K562 (cell line): Measurements from ENCODE around the gene MYO1A.

Experiments used
- ATF6 ChIP-seq: sonication (generic); formaldehyde crosslinking; IDR thresholded peaks from 2 replicates; pipeline ENCODE4 v1.4.0; 2020; ENCODE audit warnings: mild to moderate bottlenecking, missing genetic modification reagents
- BCL6 ChIP-seq: fragments of 250-450 bp; sonication (Bioruptor Pico); IDR thresholded peaks from 2 replicates; pipeline ENCODE4 v1.4.0; 2020
- CLOCK ChIP-seq: fragments of 250-450 bp; sonication (Bioruptor Pico); IDR thresholded peaks from 2 replicates; pipeline ENCODE4 v1.4.0; 2020; ENCODE audit warnings: mild to moderate bottlenecking, moderate library complexity, borderline replicate concordance
- CTCF ChIP-seq, 3 experiments: IDR thresholded peaks in 2 of 3; conservative IDR thresholded peaks in 1 of 3; 2 replicates each; pipeline ENCODE4 v1.5.1; 2011 to 2012; ENCODE audit warnings: low read length in 3 of 3, mild to moderate bottlenecking in 3 of 3, control low read depth in 2 of 3, improper control_type of control experiment in 1 of 3, inconsistent platforms in 1 of 3, low read depth in 1 of 3, mixed read lengths in 1 of 3, moderate library complexity in 1 of 3; ENCODE audit not compliant: insufficient read depth in 2 of 3
- ELK1 ChIP-seq: sonication (generic); formaldehyde crosslinking; IDR thresholded peaks from 2 replicates; pipeline ENCODE4 v1.8.1; 2022; ENCODE audit warnings: missing genetic modification reagents
- ETS1 ChIP-seq: conservative IDR thresholded peaks from 2 replicates; pipeline ENCODE4 v1.6.1; 2011; ENCODE audit warnings: low read depth, mild to moderate bottlenecking, low read length; ENCODE audit not compliant: control insufficient read depth
- FOXP4 ChIP-seq: sonication (generic); formaldehyde crosslinking; IDR thresholded peaks from 2 replicates; pipeline ENCODE4 v1.8.0; 2022; ENCODE audit warnings: mild to moderate bottlenecking, missing genetic modification reagents, borderline replicate concordance
- JUN ChIP-seq, 2 experiments: sonication (generic) in 1 of 2; formaldehyde crosslinking in 1 of 2; IDR thresholded peaks; 2 replicates each; pipeline versions ENCODE4 v1.6.1 to v1.8.0; 2012 to 2022; ENCODE audit warnings: borderline replicate concordance in 2 of 2, mild to moderate bottlenecking in 2 of 2, improper control_type of control experiment in 1 of 2, low read depth in 1 of 2, low read length in 1 of 2, missing genetic modification reagents in 1 of 2
- NUFIP1 ChIP-seq: fragments of 450-650 bp; IDR thresholded peaks from 2 replicates; pipeline ENCODE4 v1.6.1; 2018; ENCODE audit not compliant: partially characterized antibody
- TOE1 ChIP-seq, 2 experiments: fragments of 450-650 bp in 1 of 2; sonication (generic) in 1 of 2; formaldehyde crosslinking in 1 of 2; IDR thresholded peaks; 2 replicates each; pipeline versions ENCODE4 v1.7.1 to v1.8.0; 2016 to 2022; ENCODE audit warnings: borderline replicate concordance in 2 of 2, mild to moderate bottlenecking in 2 of 2, antibody characterized with exemption in 1 of 2, inconsistent platforms in 1 of 2, low read depth in 1 of 2, missing genetic modification reagents in 1 of 2, moderate library complexity in 1 of 2
- USF2 ChIP-seq: sonication (generic); formaldehyde crosslinking; IDR thresholded peaks from 2 replicates; pipeline ENCODE4 v1.5.0; 2020; ENCODE audit warnings: missing genetic modification reagents

- TF ChIP-seq JUN (IDR thresholded peaks at IDR 0.05; ENCODE audit: borderline replicate concordance, low read depth, low read length) (no peak), JUN (CRISPR knock-in tag; IDR thresholded peaks at IDR 0.05; ENCODE audit: borderline replicate concordance) (no peak), NUFIP1 (no peak), FOXP4 (CRISPR knock-in tag) (no peak), ETS1 (no peak), ELK1 (CRISPR knock-in tag) (no peak), ATF6 (no peak), BCL6 (CRISPR knock-in tag) (no peak), USF2 (CRISPR knock-in tag) (no peak), CTCF (IDR thresholded peaks at IDR 0.05 in 2 of 3, conservative IDR thresholded peaks at IDR 0.05 in 1 of 3; ENCODE audit: insufficient read depth in 2 of 3, low read depth in 1 of 3, low read length in 3 of 3) (no peak), TOE1 (IDR thresholded peaks at IDR 0.05; ENCODE audit: borderline replicate concordance) (no peak), TOE1 (CRISPR knock-in tag; IDR thresholded peaks at IDR 0.05; ENCODE audit: borderline replicate concordance, low read depth) (no peak), CLOCK (CRISPR knock-in tag) (no peak)
Observed at GRCh38 chr12:57095440-57095839, 45.5 kb upstream of the MYO1A start.
